HCT116 (cell line): ENCODE measurements around the gene SBF2. TPM values are rescaled to one million over a fixed set of nuclear protein-coding genes. Genes with fewer than 3 reads are reported as not detected.

Source experiments
- ATAC-seq: fragments of 200-7000 bp; cut with Tn5 transposase; 2 replicates; pipeline ENCODE4 v1.9.1; 2020; ENCODE audit warnings: mild to moderate bottlenecking, moderate library complexity
- BruUV-seq: library from RNA; stranded (reverse); fragments of 400-500 nt; replicated peaks from 2 replicates; lab custom pipeline; 2021; lab: Mats Ljungman, UMichigan
- CTCF ChIA-PET: fragments of 300-600 bp; sonication (Branson Sonifier 250); formaldehyde crosslinking; loops from one replicate; lab custom pipeline; 2021; ENCODE audit warnings: antibody characterized with exemption; lab: Charles Lee
- POLR2A ChIA-PET: fragments of 300-600, 350-600 bp; sonication (Branson Sonifier 250); formaldehyde crosslinking; loops from one replicate; lab custom pipeline; 2021; ENCODE audit warnings: antibody characterized with exemption; lab: Charles Lee
- RAD21 ChIA-PET, 2 experiments: fragments of 300-600 bp; sonication (Branson Sonifier 250); formaldehyde crosslinking; loops; one replicate each; lab custom pipeline; 2023; ENCODE audit warnings: low total read pairs in 2 of 2; ENCODE audit not compliant: uncharacterized antibody in 2 of 2, unreplicated experiment in 2 of 2, low non-redundant PET in 1 of 2; lab: Charles Lee
- DNase-seq: peaks from one replicate; pipeline ENCODE4 v3.0.0-alpha.2; 2010; ENCODE audit warnings: low read depth, low spot score
- H2AFZ ChIP-seq: fragments of 200-600 bp; shearing (Covaris generic), sonication (generic); 2 replicates; pipeline ENCODE4 v1.6.1; 2017; ENCODE audit warnings: low read depth, mixed run types, mixed read lengths, antibody characterized with exemption, low read length; ENCODE audit not compliant: poor library complexity, severe bottlenecking
- H3K27ac ChIP-seq: 2 replicates; pipeline ENCODE4 v1.5.1; 2012; ENCODE audit warnings: low read depth, low read length
- H3K27me3 ChIP-seq: fragments of 200-600 bp; sonication (generic); 2 replicates; pipeline ENCODE4 v1.6.1; 2016; ENCODE audit warnings: mixed run types, low read length, mixed read lengths; ENCODE audit not compliant: insufficient read depth
- H3K36me3 ChIP-seq, 2 experiments: fragments of 200-500 bp in 1 of 2; fragments of 200-600 bp in 1 of 2; sonication (Bioruptor generic) in 1 of 2; sonication (generic) in 1 of 2; 2 replicates each; pipeline versions ENCODE4 v1.5.1 to v1.6.1; 2014 to 2016; ENCODE audit warnings: low read length in 2 of 2, inconsistent platforms in 1 of 2, mixed read lengths in 1 of 2, mixed run types in 1 of 2; ENCODE audit not compliant: insufficient read depth in 2 of 2, control insufficient read depth in 1 of 2
- H3K4me1 ChIP-seq, 2 experiments: fragments of 200-600 bp in 1 of 2; sonication (generic) in 1 of 2; 2 replicates each; pipeline versions ENCODE4 v1.5.1 to v1.6.1; 2012 to 2017; ENCODE audit warnings: low read length in 2 of 2, inconsistent platforms in 1 of 2, mild to moderate bottlenecking in 1 of 2, mixed read lengths in 1 of 2, mixed run types in 1 of 2, moderate library complexity in 1 of 2; ENCODE audit not compliant: insufficient read depth in 2 of 2, control insufficient read depth in 1 of 2
- H3K4me2 ChIP-seq: fragments of 200-600 bp; sonication (generic); 2 replicates; pipeline ENCODE4 v1.6.1; 2017; ENCODE audit warnings: mixed run types, low read length, mixed read lengths
- H3K4me3 ChIP-seq, 2 experiments: fragments of 200-600 bp in 1 of 2; sonication (generic) in 1 of 2; replicated peaks in 1 of 2; 2 replicates each; pipeline ENCODE4 v1.5.1; 2011 to 2016; ENCODE audit warnings: low read length in 2 of 2, control low read depth in 1 of 2, low read depth in 1 of 2, mild to moderate bottlenecking in 1 of 2, mixed read lengths in 1 of 2, mixed run types in 1 of 2
- H3K79me2 ChIP-seq: fragments of 200-600 bp; sonication (generic); 2 replicates; pipeline ENCODE4 v1.6.1; 2017; ENCODE audit warnings: mild to moderate bottlenecking, mixed run types, low read length, moderate library complexity, mixed read lengths; ENCODE audit not compliant: insufficient read depth
- H3K9ac ChIP-seq: fragments of 200-600 bp; sonication (generic); 2 replicates; pipeline ENCODE4 v1.6.1; 2016; ENCODE audit warnings: low read length, mixed read lengths
- H3K9me2 ChIP-seq: fragments of 200-600 bp; sonication (generic), shearing (Covaris generic); 2 replicates; pipeline ENCODE4 v1.6.1; 2017; ENCODE audit warnings: mixed run types, mild to moderate bottlenecking, moderate library complexity; ENCODE audit not compliant: insufficient read depth
- H3K9me3 ChIP-seq, 2 experiments: fragments of 200-500 bp in 1 of 2; fragments of 200-600 bp in 1 of 2; sonication (Bioruptor generic) in 1 of 2; sonication (generic) in 1 of 2; 2 replicates each; pipeline ENCODE4 v1.6.1; 2014 to 2017; ENCODE audit warnings: low read length in 2 of 2, mixed read lengths in 2 of 2, inconsistent platforms in 1 of 2, low read depth in 1 of 2, mild to moderate bottlenecking in 1 of 2, mixed run types in 1 of 2, moderate library complexity in 1 of 2; ENCODE audit not compliant: control insufficient read depth in 1 of 2, insufficient read depth in 1 of 2
- H4K20me1 ChIP-seq: fragments of 200-600 bp; sonication (generic), shearing (Covaris generic); 2 replicates; pipeline ENCODE4 v1.6.1; 2017; ENCODE audit warnings: mixed run types, mild to moderate bottlenecking, moderate library complexity; ENCODE audit not compliant: insufficient read depth
- CEBPB ChIP-seq: IDR thresholded peaks from 2 replicates; pipeline ENCODE4 v1.6.1; 2012; ENCODE audit warnings: low read depth
- ELF1 ChIP-seq: IDR thresholded peaks from 2 replicates; pipeline ENCODE4 v1.6.1; 2012; ENCODE audit warnings: low read depth, borderline replicate concordance
- EZH2 ChIP-seq: fragments of 200-600 bp; sonication (generic); IDR thresholded peaks from 2 replicates; pipeline ENCODE4 v1.6.1; 2017; ENCODE audit warnings: antibody characterized with exemption, mixed run types
- EZH2phosphoT487 ChIP-seq: fragments of 200-600 bp; IDR thresholded peaks from 2 replicates; pipeline ENCODE4 v1.6.1; 2018; ENCODE audit warnings: antibody characterized with exemption, borderline replicate concordance
- POLR2A ChIP-seq: IDR thresholded peaks from 2 replicates; pipeline ENCODE4 v1.7.0; 2011; ENCODE audit warnings: borderline replicate concordance; ENCODE audit not compliant: insufficient read depth, insufficient read length; ENCODE audit errors: extremely low read depth
- POLR2AphosphoS5 ChIP-seq: IDR thresholded peaks from 2 replicates; pipeline ENCODE4 v1.6.1; 2011; ENCODE audit warnings: mild to moderate bottlenecking, low read depth, low read length, moderate library complexity
- SIN3A ChIP-seq: IDR thresholded peaks from 2 replicates; pipeline ENCODE4 v1.6.1; 2012; ENCODE audit warnings: low read depth
- SP1 ChIP-seq: IDR thresholded peaks from 2 replicates; pipeline ENCODE4 v1.6.1; 2012; ENCODE audit warnings: low read depth
- SRF ChIP-seq: IDR thresholded peaks from 2 replicates; pipeline ENCODE4 v1.6.1; 2012; ENCODE audit warnings: low read depth
- YY1 ChIP-seq: IDR thresholded peaks from 2 replicates; pipeline ENCODE4 v1.6.1; 2011; ENCODE audit warnings: low read length, low read depth, moderate library complexity, mild to moderate bottlenecking; ENCODE audit not compliant: insufficient replicate concordance; ENCODE audit errors: extremely low read depth
- ZFX ChIP-seq: fragments of 450-650 bp; IDR thresholded peaks from 2 replicates; pipeline ENCODE4 v1.6.1; 2017
- ZNF274 ChIP-seq: fragments of 200-500 bp; sonication (Bioruptor generic); IDR thresholded peaks from 2 replicates; pipeline ENCODE4 v1.6.1; 2014; ENCODE audit warnings: mild to moderate bottlenecking, low read depth, low read length, inconsistent platforms
- intact Hi-C: fragments of 100-400 bp; cut with micrococcal nuclease; formaldehyde crosslinking; loops from 2 replicates; pipeline ENCODE4 v1.10.0; 2022
- total RNA-seq: library from RNA; stranded (reverse); gene quantifications from one replicate; pipeline ENCODE4 v1.2.1, GENCODE V29; 2021; ENCODE audit not compliant: unreplicated experiment
- TF ChIP-seq, protein P1 (sequence below): IDR thresholded peaks from 2 replicates; pipeline ENCODE4 v1.6.1; 2011; ENCODE audit warnings: mild to moderate bottlenecking, low read length, moderate library complexity; ENCODE audit not compliant: insufficient replicate concordance; ENCODE audit errors: extremely low read depth

Gene SBF2
- total RNA-seq, 1 experiment from 2014 or later, result 35.0 TPM

DNA sequence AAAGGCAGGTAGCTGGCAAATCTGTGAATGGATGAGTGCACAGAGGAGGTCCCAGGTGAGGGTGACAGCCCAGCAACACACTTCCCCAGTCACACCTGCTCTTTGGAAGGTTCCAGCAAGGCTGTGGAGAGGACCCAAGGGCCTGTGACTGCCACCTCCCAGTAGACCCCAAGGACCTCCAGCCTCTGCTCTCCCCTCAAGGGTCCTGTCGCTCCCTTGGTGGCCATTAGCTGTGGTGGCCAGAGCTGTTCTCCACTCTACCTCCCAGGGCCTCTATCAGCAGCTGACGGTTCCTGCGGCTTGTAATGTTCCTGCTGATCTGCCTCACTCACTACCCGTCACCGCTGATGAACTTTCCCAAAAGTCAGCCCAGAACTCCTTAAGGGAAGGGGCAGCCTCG lies 537.1 kb downstream of the SBF2 start:
- H3K9ac ChIP-seq, result no peak overlapping the region
- TF ChIP-seq SIN3A (no peak), POLR2AphosphoS5 (no peak), YY1 (no peak), ELF1 (no peak), ZFX (no peak), SP1 (no peak), CEBPB (no peak), ZNF274 (no peak), SRF (no peak), POLR2A (no peak), EZH2phosphoT487 (no peak), EZH2 (no peak)
- TF ChIP-seq, protein P1, sequence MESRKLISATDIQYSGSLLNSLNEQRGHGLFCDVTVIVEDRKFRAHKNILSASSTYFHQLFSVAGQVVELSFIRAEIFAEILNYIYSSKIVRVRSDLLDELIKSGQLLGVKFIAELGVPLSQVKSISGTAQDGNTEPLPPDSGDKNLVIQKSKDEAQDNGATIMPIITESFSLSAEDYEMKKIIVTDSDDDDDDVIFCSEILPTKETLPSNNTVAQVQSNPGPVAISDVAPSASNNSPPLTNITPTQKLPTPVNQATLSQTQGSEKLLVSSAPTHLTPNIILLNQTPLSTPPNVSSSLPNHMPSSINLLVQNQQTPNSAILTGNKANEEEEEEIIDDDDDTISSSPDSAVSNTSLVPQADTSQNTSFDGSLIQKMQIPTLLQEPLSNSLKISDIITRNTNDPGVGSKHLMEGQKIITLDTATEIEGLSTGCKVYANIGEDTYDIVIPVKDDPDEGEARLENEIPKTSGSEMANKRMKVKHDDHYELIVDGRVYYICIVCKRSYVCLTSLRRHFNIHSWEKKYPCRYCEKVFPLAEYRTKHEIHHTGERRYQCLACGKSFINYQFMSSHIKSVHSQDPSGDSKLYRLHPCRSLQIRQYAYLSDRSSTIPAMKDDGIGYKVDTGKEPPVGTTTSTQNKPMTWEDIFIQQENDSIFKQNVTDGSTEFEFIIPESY, result no peak

More for the DNA sequence above, 537.1 kb downstream of the SBF2 start:
- ChIA-PET CTCF (no interaction called here), POLR2A (interaction anchor here (0.8 kb wide), 1 partner anchor 548 kb away, joined by 3 read pairs; the partner anchor contains the start of gene ADM), RAD21 (no interaction called here)
- Histone ChIP-seq H3K4me1 (peaks cover 17 to 37% of the 10 kb centered on the region in 2 experiments), H2AFZ (no peak overlapping the region), H3K9me3 (no peaks in the 10 kb centered on the region), H3K4me2 (no peak overlapping the region), H3K9me2 (no peaks in the 10 kb centered on the region), H3K27ac (no peak overlapping the region), H3K79me2 (peaks cover 6% of the 10 kb centered on the region; the same call in 1 of the 2 replicates), H3K4me3 (no peak overlapping the region), H3K36me3 (no peaks in the 10 kb centered on the region), H4K20me1 (no peaks in the 10 kb centered on the region), H3K27me3 (no peaks in the 10 kb centered on the region)
- intact Hi-C loops, result no loop called here
- DNase-seq (no peak), ATAC-seq (no peak)
- BruUV-seq, result no TSS peak
